ENCODE data around the gene USP48. TPM values are rescaled to one million over a fixed set of nuclear protein-coding genes. Genes with fewer than 3 reads are reported as not detected.

USP48 gene
- total and polyA plus RNA-seq, 2 of the 4 experiments (the other 2 are of a cell fraction): 24.7 to 25.0 TPM

DNA sequence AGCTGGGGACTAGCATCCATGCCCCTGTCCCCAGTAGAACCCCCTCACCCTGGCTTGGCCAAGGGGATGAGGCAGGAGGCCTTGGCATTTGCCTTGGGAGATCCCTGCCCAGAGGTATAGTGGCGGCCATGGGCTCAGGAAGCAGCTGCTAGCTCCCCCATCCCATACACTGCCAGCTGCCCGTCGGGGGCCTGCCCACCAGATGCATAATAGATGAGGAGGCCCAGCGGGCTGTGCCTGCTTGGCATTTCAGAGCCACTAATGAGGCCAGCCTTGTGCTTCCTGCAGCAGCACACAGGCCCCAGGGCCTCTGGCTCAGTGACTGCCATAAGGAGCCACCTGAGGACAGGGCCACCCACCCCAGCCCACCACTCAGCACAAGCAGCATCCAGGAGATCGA lies 137.4 kb downstream of the USP48 start:
- Histone ChIP-seq H3K56ac (ENCODE audit: extremely low read depth, insufficient read depth, low read length) (no peak overlapping the region), H3K36me3 (ENCODE audit: control insufficient read depth, insufficient read depth, low read length) (no peaks in the 10 kb centered on the region), H4K91ac (ENCODE audit: insufficient read depth, low read depth, low read length) (no peak overlapping the region), H3K4me1 (ENCODE audit: control insufficient read depth, insufficient read depth, low read length) (no peaks in the 10 kb centered on the region), H4K5ac (ENCODE audit: low read depth, low read length) (no peak overlapping the region), H2BK20ac (ENCODE audit: low read depth, low read length) (no peak overlapping the region), H3K23ac (ENCODE audit: low read depth, low read length) (no peak overlapping the region), H2AK9ac (replicated peaks; ENCODE audit: low read depth, low read length, poor library complexity) (no peak overlapping the region), H3K79me1 (ENCODE audit: low read depth in 1 of 2, low read length in 2 of 2) (no peaks in the 10 kb centered on the region), H3K9ac (ENCODE audit: low read depth, low read length) (no peak overlapping the region), H3K14ac (replicated peaks; ENCODE audit: low read depth, low read length) (no peak overlapping the region), H4K8ac (ENCODE audit: low read depth in 2 of 2, low read length in 2 of 2) (no peak overlapping the region), H3K9me3 (ENCODE audit: control insufficient read depth, insufficient read depth, low read length) (no peaks in the 10 kb centered on the region), H3K27ac (ENCODE audit: insufficient read depth, low read length) (no peak overlapping the region), H4K20me1 (ENCODE audit: insufficient read depth, low read length) (no peaks in the 10 kb centered on the region), H3K9me1 (ENCODE audit: insufficient read depth, low read length) (no peaks in the 10 kb centered on the region), H2AFZ (replicated peaks; ENCODE audit: low read length, poor library complexity) (no peak overlapping the region), H2BK120ac (ENCODE audit: low read depth, low read length) (no peak overlapping the region), H2BK5ac (ENCODE audit: low read depth, low read length, poor library complexity, severe bottlenecking) (no peak overlapping the region), H2BK15ac (ENCODE audit: low read depth, low read length) (no peak overlapping the region), H3K4me2 (ENCODE audit: low read depth, low read length) (no peak overlapping the region), H3K18ac (ENCODE audit: low read depth, low read length) (no peak overlapping the region), H3K4ac (ENCODE audit: low read depth, low read length) (no peak overlapping the region), H3K27me3 (ENCODE audit: control insufficient read depth, insufficient read depth, low read length) (peaks cover 38% of the 10 kb centered on the region), H3K4me3 (ENCODE audit: insufficient read depth, low read depth, low read length) (no peak overlapping the region), H2AK5ac (ENCODE audit: low read depth, low read length) (no peak overlapping the region)
- ATAC-seq (ENCODE audit: low read depth): no peak
- no CpG with 5 or more reads among the region's 5 CpGs for WGBS, 2 experiments (ENCODE audit: extremely low coverage in 2 of 2, insufficient read length in 1 of 2)
- intact Hi-C loops (cut with micrococcal nuclease) (no loop called here), in situ Hi-C loops (cut with MboI; ENCODE audit: low sequenced_read_pairs) (no loop called here), dilution Hi-C loops (cut with HindIII; ENCODE audit: low sequenced_read_pairs, unreplicated experiment) (no loop called here)
- no peak for DNase-seq
- no TSS peak for BruUV-seq (replicated peaks)
- POLR2A ChIA-PET (ENCODE audit: unreplicated experiment): no interaction called here
- TF ChIP-seq RFX5 (IDR thresholded peaks at IDR 0.05; ENCODE audit: low read depth, low read length): no peak
- TF ChIP-seq ELK1 (IDR thresholded peaks at IDR 0.05; ENCODE audit: borderline replicate concordance, low read depth, low read length): no peak
- no peak for TF ChIP-seq NFE2L2 (IDR thresholded peaks at IDR 0.05; ENCODE audit: low read depth, low read length)
- no peak for TF ChIP-seq RAD21 (IDR thresholded peaks at IDR 0.05; ENCODE audit: low read length)
- no peak for TF ChIP-seq POLR2A (IDR thresholded peaks at IDR 0.05; ENCODE audit: low read depth, low read length)
- TF ChIP-seq, protein P1, sequence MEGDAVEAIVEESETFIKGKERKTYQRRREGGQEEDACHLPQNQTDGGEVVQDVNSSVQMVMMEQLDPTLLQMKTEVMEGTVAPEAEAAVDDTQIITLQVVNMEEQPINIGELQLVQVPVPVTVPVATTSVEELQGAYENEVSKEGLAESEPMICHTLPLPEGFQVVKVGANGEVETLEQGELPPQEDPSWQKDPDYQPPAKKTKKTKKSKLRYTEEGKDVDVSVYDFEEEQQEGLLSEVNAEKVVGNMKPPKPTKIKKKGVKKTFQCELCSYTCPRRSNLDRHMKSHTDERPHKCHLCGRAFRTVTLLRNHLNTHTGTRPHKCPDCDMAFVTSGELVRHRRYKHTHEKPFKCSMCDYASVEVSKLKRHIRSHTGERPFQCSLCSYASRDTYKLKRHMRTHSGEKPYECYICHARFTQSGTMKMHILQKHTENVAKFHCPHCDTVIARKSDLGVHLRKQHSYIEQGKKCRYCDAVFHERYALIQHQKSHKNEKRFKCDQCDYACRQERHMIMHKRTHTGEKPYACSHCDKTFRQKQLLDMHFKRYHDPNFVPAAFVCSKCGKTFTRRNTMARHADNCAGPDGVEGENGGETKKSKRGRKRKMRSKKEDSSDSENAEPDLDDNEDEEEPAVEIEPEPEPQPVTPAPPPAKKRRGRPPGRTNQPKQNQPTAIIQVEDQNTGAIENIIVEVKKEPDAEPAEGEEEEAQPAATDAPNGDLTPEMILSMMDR (conservative IDR thresholded peaks at IDR 0.05; ENCODE audit: low read depth, low read length): no peak
- TF ChIP-seq BHLHE40 (IDR thresholded peaks at IDR 0.05; ENCODE audit: low read depth, low read length): no peak
- TF ChIP-seq SMC3 (IDR thresholded peaks at IDR 0.05; ENCODE audit: low read depth, low read length): no peak
- TF ChIP-seq MAZ (IDR thresholded peaks at IDR 0.05; ENCODE audit: borderline replicate concordance, low read depth, low read length): no peak
- TF ChIP-seq RCOR1 (IDR thresholded peaks at IDR 0.05; ENCODE audit: insufficient replicate concordance, low read length): no peak
- no peak for TF ChIP-seq USF2 (IDR thresholded peaks at IDR 0.05; ENCODE audit: low read depth, low read length)
- no peak for TF ChIP-seq MXI1 (IDR thresholded peaks at IDR 0.05; ENCODE audit: borderline replicate concordance, low read depth, low read length)
- TF ChIP-seq CHD1 (IDR thresholded peaks at IDR 0.05; ENCODE audit: low read depth, low read length): no peak
- no peak for TF ChIP-seq CEBPB (IDR thresholded peaks at IDR 0.05; ENCODE audit: low read depth, low read length)
- TF ChIP-seq MAFK (IDR thresholded peaks at IDR 0.05; ENCODE audit: low read depth, low read length): no peak
- CTCF ChIA-PET: no interaction called here

Measured in IMR-90 (cell line).